WTC11 (cell line): ENCODE measurements around the gene MORN1.

Experiments used
- CREB1 ChIP-seq: sonication (generic); formaldehyde crosslinking; IDR thresholded peaks from 2 replicates; pipeline ENCODE4 v1.8.0; 2023; ENCODE audit warnings: mild to moderate bottlenecking, missing genetic modification reagents
- CTCF ChIP-seq: fragments of 200-600 bp; IDR thresholded peaks from 2 replicates; pipeline ENCODE4 v1.8.0; 2022; ENCODE audit warnings: antibody characterized with exemption
- ETV6 ChIP-seq: sonication (generic); formaldehyde crosslinking; IDR thresholded peaks from 2 replicates; pipeline ENCODE4 v1.8.1; 2022; ENCODE audit warnings: mild to moderate bottlenecking, missing genetic modification reagents
- JUN ChIP-seq: sonication (generic); formaldehyde crosslinking; IDR thresholded peaks from 2 replicates; pipeline ENCODE4 v1.8.0; 2023; ENCODE audit warnings: mild to moderate bottlenecking, missing genetic modification reagents
- KAT7 ChIP-seq: sonication (generic); formaldehyde crosslinking; IDR thresholded peaks from 2 replicates; pipeline ENCODE4 v1.8.1; 2023; ENCODE audit warnings: missing genetic modification reagents, mild to moderate bottlenecking, borderline replicate concordance
- MXD4 ChIP-seq: fragments of 250-450 bp; sonication (Bioruptor Pico); IDR thresholded peaks from 2 replicates; pipeline ENCODE4 v1.8.0; 2021; ENCODE audit warnings: mild to moderate bottlenecking, moderate library complexity, borderline replicate concordance
- NR3C1 ChIP-seq: sonication (generic); formaldehyde crosslinking; conservative IDR thresholded peaks from 2 replicates; pipeline ENCODE4 v1.8.1; 2023; ENCODE audit warnings: low read depth, mild to moderate bottlenecking, missing genetic modification reagents
- PRDM15 ChIP-seq: sonication (generic); formaldehyde crosslinking; IDR thresholded peaks from 2 replicates; pipeline ENCODE4 v1.8.0; 2022; ENCODE audit warnings: missing genetic modification reagents
- TP53 ChIP-seq: sonication (generic); formaldehyde crosslinking; IDR thresholded peaks from 2 replicates; pipeline ENCODE4 v1.8.1; 2023; ENCODE audit warnings: mild to moderate bottlenecking, missing genetic modification reagents
- ZNF121 ChIP-seq: sonication (generic); formaldehyde crosslinking; IDR thresholded peaks from 2 replicates; pipeline ENCODE4 v1.8.0; 2023; ENCODE audit warnings: missing genetic modification reagents
- ZNF138 ChIP-seq: sonication (generic); formaldehyde crosslinking; conservative IDR thresholded peaks from 2 replicates; pipeline ENCODE4 v1.8.1; 2022; ENCODE audit warnings: mild to moderate bottlenecking, moderate library complexity, missing genetic modification reagents
- TF ChIP-seq, protein P1 (sequence below): sonication (generic); formaldehyde crosslinking; IDR thresholded peaks from 2 replicates; pipeline ENCODE4 v1.8.0; 2022; ENCODE audit warnings: mild to moderate bottlenecking, missing genetic modification reagents
- TF ChIP-seq, protein P2 (sequence below): sonication (generic); formaldehyde crosslinking; IDR thresholded peaks from 2 replicates; pipeline ENCODE4 v1.8.0; 2022; ENCODE audit warnings: mild to moderate bottlenecking, missing genetic modification reagents
- TF ChIP-seq, protein P3 (sequence below): sonication (generic); formaldehyde crosslinking; IDR thresholded peaks from 2 replicates; pipeline ENCODE4 v1.8.1; 2022; ENCODE audit warnings: low read depth, mild to moderate bottlenecking, moderate library complexity, missing genetic modification reagents, borderline replicate concordance

DNA sequence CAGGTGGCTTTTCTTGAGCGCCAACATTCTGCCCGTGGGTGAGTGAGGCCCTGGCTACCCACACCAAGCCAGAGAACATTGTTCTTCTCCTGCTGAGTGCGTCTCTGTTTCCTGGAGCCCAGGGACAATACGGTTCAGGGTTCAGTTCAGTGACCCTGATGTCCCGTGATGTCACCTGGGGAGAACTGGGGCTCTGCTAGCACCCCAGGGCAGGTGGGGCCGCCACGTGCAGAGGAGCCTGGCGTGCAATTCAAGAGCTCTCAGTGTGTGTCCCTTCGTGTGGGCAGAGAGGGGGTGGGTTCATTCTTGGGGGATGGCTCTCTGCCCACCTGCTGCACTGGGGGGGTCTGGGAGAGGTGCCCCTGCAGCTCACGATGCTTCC is 39.2 kb upstream of the MORN1 start:
- TF ChIP-seq CREB1 (CRISPR knock-in tag) (no peak), ETV6 (CRISPR knock-in tag) (no peak), TP53 (no peak), CTCF (no peak), ZNF138 (CRISPR knock-in tag) (no peak), PRDM15 (CRISPR knock-in tag) (no peak), KAT7 (no peak), MXD4 (CRISPR knock-in tag) (no peak), NR3C1 (CRISPR knock-in tag) (no peak), JUN (no peak), ZNF121 (CRISPR knock-in tag) (no peak)
- TF ChIP-seq, protein P1, sequence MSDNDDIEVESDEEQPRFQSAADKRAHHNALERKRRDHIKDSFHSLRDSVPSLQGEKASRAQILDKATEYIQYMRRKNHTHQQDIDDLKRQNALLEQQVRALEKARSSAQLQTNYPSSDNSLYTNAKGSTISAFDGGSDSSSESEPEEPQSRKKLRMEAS (CRISPR knock-in tag): no peak
- TF ChIP-seq, protein P2, sequence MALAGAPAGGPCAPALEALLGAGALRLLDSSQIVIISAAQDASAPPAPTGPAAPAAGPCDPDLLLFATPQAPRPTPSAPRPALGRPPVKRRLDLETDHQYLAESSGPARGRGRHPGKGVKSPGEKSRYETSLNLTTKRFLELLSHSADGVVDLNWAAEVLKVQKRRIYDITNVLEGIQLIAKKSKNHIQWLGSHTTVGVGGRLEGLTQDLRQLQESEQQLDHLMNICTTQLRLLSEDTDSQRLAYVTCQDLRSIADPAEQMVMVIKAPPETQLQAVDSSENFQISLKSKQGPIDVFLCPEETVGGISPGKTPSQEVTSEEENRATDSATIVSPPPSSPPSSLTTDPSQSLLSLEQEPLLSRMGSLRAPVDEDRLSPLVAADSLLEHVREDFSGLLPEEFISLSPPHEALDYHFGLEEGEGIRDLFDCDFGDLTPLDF (CRISPR knock-in tag): no peak
- TF ChIP-seq, protein P3, sequence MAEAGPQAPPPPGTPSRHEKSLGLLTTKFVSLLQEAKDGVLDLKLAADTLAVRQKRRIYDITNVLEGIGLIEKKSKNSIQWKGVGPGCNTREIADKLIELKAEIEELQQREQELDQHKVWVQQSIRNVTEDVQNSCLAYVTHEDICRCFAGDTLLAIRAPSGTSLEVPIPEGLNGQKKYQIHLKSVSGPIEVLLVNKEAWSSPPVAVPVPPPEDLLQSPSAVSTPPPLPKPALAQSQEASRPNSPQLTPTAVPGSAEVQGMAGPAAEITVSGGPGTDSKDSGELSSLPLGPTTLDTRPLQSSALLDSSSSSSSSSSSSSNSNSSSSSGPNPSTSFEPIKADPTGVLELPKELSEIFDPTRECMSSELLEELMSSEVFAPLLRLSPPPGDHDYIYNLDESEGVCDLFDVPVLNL (CRISPR knock-in tag): no peak
